D721Med (cell line): ENCODE results near the gene PCDH15.

Source experiments
- DNase-seq: peaks from one replicate; pipeline ENCODE4 v3.0.0; 2011; ENCODE audit warnings: low spot score; ENCODE audit not compliant: insufficient read length
- FAIRE-seq: peaks from 2 replicates; lab custom pipeline; 2011; peaks lifted over from hg19 to GRCh38; lab: Jason Lieb, UNC
- TF ChIP-seq, protein P1 (sequence below): IDR thresholded peaks from 2 replicates; pipeline ENCODE4 v1.5.1; 2012; ENCODE audit warnings: mild to moderate bottlenecking, control low read depth; ENCODE audit not compliant: insufficient read depth; ENCODE audit errors: missing control alignments

Gene PCDH15

DNA sequence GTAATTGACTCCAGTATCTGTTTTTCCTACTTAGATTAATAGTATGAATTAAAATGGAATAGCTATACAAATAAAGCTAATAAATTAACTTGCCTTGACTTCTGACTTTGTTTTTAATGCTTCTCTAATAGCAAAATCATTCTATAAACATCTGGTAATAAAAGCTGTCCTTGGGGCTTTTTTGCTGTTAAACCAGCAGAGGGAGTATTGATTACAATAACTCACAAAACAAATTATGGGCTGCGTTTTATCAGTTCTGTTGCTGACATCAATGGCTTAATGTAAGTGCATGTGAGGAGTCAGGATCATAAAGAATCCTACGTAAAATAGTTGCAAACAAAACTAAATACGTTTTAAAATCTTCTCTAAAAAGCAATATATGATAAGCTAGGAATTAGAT lies 667.8 kb downstream of the PCDH15 start:
- FAIRE-seq (no peak), DNase-seq (no peak)
- TF ChIP-seq, protein P1, sequence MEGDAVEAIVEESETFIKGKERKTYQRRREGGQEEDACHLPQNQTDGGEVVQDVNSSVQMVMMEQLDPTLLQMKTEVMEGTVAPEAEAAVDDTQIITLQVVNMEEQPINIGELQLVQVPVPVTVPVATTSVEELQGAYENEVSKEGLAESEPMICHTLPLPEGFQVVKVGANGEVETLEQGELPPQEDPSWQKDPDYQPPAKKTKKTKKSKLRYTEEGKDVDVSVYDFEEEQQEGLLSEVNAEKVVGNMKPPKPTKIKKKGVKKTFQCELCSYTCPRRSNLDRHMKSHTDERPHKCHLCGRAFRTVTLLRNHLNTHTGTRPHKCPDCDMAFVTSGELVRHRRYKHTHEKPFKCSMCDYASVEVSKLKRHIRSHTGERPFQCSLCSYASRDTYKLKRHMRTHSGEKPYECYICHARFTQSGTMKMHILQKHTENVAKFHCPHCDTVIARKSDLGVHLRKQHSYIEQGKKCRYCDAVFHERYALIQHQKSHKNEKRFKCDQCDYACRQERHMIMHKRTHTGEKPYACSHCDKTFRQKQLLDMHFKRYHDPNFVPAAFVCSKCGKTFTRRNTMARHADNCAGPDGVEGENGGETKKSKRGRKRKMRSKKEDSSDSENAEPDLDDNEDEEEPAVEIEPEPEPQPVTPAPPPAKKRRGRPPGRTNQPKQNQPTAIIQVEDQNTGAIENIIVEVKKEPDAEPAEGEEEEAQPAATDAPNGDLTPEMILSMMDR, result peak; percentile 3

DNA sequence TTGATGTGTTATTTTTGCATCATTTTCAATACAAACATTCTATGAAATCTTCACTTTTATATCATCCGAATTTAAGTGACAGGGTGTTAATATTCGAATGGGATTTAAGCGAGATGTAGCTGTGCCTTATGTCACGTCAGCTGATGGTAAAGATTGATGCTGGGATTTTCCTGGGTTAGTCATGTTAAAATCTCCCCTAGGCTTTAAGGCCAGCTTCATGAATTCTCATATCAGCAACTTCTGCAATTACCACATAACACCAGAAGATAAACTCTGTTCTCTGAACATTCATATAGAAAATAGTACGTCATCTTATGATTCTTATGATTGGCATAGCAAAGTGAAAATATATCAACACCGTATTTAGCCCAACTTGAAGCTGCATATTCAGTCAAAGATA lies 669.2 kb downstream of the PCDH15 start:
- no peak for DNase-seq
- TF ChIP-seq, protein P1, result no peak
- peak; percentile 46 for FAIRE-seq

DNA sequence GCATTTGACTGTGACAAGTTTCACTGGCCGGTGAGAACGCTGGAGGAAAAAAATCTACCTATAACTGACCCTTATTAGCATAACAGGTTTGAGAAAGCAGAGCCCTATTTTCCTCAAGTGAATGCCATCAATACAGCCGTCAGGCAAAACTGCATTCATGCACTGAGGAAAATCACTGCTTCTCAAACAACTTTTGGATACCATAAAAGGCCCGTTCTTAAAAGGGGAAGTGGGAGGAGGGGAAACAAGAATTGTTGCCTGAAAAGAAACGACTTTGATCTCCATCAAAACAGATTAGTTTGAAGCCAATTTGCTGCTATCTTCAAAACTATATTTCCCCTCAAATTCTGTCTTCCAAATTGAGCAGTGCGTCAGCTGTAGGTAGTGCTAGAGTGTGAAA lies 670.6 kb downstream of the PCDH15 start:
- no peak for FAIRE-seq
- TF ChIP-seq, protein P1, result no peak
- DNase-seq, result no peak

DNA sequence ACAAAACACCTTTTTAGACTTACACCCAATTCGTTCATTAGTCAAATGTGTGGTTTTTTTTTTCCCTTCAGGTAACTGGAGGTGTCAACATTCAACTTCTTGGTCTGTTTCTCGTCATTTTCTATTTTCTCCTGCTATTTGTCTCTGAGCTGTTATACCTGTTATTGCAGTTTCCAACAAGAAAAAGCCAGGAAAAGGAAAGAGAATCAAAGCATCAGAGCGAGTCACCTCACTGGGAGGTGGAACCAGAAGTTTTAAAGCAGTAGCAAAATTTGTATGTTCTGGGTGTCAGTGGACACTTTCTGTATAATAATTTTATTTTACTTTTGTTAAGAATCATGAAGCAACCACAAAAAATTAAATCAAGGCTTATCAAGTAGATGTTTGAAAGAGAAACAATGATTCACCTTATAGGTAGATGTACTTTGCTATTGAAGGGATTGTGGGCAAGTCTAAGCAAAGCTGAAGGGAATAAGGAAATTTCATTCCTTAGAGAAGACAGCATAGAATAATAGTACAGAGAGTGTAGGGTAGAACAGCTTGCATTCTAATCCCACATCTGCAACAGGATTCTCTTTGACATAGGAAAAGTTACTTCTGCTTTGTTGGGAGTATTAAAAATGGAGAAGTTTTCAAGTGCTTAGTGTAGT lies 675.8 kb downstream of the PCDH15 start:
- TF ChIP-seq, protein P1, result no peak
- no peak for FAIRE-seq

DNA sequence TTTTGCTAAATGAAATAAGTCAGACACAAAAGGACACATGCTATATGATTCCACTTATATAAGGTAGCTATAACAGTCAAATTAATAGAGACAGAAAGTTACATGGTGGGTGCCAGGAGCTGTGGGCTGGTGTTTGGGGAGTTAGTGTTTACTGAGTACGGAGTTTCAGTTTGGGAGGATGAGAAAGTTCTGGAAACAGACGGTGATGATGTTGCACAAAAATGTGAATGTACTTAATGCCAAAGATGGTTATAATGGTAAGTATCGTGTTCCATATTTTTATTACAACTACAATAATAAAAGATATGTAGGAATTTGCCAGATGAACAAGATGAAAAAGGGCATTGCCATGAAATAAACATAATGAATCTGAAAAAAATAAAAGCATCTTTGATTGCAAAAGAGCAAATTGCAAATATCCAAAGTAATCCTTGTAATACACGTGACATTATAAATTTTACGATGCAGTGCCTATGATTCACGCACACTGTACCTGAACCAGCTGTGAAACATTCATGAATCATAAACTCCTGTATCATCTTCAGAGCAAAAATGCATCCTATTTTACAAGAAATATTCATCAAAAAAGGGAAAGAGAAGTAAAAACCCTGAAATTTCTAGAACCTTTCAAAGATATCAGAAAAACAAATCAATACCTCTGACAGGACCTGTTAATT lies 676.7 kb downstream of the PCDH15 start:
- no peak for DNase-seq
- TF ChIP-seq, protein P1, result no peak
- FAIRE-seq, result no peak

More for the DNA sequence above, 675.8 kb downstream of the PCDH15 start:
- no peak for DNase-seq

DNA sequence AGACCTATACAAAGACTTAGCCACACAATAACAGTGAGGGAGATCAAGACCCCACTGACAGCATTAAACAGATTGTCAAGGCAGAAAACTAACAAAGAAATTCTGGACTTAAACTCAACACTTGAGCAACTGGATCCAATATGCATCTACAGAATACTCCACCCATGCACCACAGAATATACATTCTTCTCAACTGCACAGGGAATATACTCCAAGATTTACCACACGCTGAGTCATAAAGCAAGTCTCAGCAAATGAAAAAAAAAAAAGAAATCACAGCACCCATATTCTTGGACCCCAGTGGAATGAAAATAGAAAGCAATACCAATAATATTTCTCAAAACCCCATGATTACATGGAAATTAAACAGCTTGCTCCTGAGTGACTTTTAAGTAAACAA lies 680.2 kb downstream of the PCDH15 start:
- TF ChIP-seq, protein P1, result no peak
- no peak for FAIRE-seq

DNA sequence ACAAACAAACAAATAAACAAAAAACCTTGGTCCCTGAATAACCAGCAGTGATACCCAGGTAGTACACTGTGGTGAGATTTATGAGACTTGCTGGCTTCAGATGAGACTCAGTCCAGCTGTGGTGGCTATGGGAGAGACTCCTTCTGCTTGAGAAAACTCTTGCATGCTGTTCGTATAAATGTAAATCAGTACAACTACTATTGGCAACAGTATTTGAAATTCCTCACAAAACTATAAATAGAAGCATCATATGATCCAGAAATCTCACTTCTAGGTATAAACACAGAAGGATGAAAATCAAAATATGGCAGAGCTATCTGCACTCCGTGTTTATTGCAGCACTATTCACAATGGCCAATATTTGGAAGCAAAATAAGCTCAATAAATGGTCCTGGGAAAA lies 692.1 kb downstream of the PCDH15 start:
- DNase-seq (no peak), FAIRE-seq (no peak)
- TF ChIP-seq, protein P1, result no peak

More for the DNA sequence above, 680.2 kb downstream of the PCDH15 start:
- no peak for DNase-seq
